Measurements from ENCODE around the gene TMEM14B. TPM values are rescaled to one million over a fixed set of nuclear protein-coding genes. Genes with fewer than 3 reads are reported as not detected.

Gene TMEM14B
- total RNA-seq (10 to 100 TPM; 48.6 to 93.8 (median 75.4) TPM), polyA plus RNA-seq (100 to 1,000 TPM; 157 to 257 TPM), total RNA-seq (17.0 reads per million, percentile 47 among the genes with 10 or more reads in this experiment)

DNA sequence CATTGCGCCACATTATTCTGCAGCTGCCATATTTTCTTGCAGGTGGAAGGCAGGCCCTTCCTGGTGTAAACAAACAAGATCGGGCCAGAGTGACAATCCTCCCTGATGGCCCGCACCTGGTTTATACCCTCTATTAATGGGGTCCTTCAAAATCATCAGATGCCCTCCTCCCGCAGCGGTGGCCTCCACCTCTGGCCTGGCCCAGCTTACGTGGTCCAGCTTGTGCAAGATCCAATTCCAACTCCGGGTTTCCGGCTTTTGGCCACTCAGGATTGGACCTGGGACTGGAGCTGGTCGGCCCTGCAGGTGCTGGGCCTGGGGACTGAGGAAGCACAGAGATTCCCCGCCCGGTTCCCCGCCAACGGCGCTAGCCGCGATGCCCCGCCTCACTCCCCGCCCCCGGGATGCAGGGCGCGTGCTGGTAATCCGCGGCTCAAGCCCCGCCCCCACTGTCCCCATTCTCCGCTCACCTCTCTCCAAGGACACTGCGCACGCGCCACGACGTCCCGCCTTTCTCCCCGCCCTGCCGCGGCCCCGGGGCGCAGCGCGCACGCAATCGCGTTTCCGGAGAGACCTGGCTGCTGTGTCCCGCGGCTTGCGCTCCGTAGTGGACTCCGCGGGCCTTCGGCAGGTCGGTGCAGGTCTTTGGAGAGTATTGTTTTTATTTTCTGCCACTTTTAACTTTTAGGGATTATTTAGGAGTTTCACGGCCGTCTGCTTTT, at the start of gene TMEM14B:
TSS of gene TMEM14B (plus strand) at position 555 of the 722 bp plus-strand sequence. CDS start 1,441 bp downstream, outside the sequence.
- H3K4me1 ChIP-seq (ENCODE audit: control insufficient read depth in 2 of 2, insufficient read depth in 2 of 2, low read length in 2 of 2) = peaks cover 12 to 37% of the 10 kb centered on the region in 2 donors
- POLR2A ChIA-PET = interaction anchor here (0.6 to 4.5 kb wide), 6 partner anchors 9 to 358 kb away, joined by 3 to 72 read pairs (median 5); partner anchors contain the start of genes C6orf52, PAK1IP1 and TMEM14C
- ATAC-seq = peak; percentile 99
- H3K4me3 ChIP-seq (ENCODE audit: low read length) = peak within 1 kb of the TSS; percentile 71
- Mint-ChIP-seq H3K27ac (peak within 1 kb of the TSS; percentile 82 to 99 (median 96)), H3K4me3 (peak within 1 kb of the TSS; percentile 85 to 98 (median 91)), H3K4me1 (peaks cover 24 to 67% (median 62%) of the 10 kb centered on the region in 7 donors), H3K36me3 (peaks cover 0 to 25% (median 10%) of the 10 kb centered on the region in 5 donors), H3K27me3 (no peaks in the 10 kb centered on the region), H3K9me3 (no peaks in the 10 kb centered on the region)
- intact Hi-C loops (cut with micrococcal nuclease) = loop anchor here (1.0 to 2.0 kb wide), 11 partner anchors 12 to 790 kb away; partner anchors contain the start of genes C6orf52 (in 2 of the 2), MAK (in 2 of the 2), PAK1IP1 (in 2 of the 2) and SMIM13 (in 2 of the 2)
- no peaks in the 10 kb centered on the region for H3K27me3 ChIP-seq (ENCODE audit: control insufficient read depth in 2 of 2, insufficient read depth in 2 of 2, low read length in 2 of 2)
- H3K36me3 ChIP-seq (ENCODE audit: control insufficient read depth in 2 of 3, insufficient read depth in 3 of 3, low read length in 3 of 3) = peaks cover 0 to 16% (median 7%) of the 10 kb centered on the region in 3 experiments
- CTCF ChIA-PET = interaction anchor here (0.6 to 1.2 kb wide), 2 partner anchors 12 to 269 kb away, joined by 3 to 4 read pairs; no protein-coding TSS in a partner anchor
- H3K9me3 ChIP-seq (ENCODE audit: control insufficient read depth in 2 of 3, low read length in 3 of 3) = no peaks in the 10 kb centered on the region
- peak; percentile 97 to 100 (median 99) for DNase-seq
- peak within 1 kb of the TSS; percentile 79 for H3K27ac ChIP-seq (ENCODE audit: low read depth, low read length)

DNA sequence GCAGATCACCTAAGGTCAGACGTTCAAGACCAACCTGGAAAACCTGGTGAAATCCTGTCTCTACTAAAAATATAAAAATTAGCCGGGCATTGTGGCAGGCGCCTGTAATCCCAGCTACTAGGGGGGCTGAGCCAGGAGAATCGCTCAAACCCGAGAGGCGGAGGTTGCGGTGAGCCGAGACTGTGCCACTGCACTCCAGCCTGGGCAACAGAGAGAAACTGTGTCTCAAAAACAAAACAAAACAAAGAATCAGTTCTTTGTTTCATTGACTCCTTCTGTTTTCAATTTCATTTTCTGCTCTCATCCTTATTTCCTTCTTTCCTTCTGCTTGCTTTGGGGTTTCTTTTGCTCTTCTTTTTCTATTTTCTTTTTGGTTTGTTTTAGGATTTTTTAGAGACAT, 33.6 kb upstream of the TMEM14B start:
- POLR2A ChIA-PET = interaction anchor here (0.7 kb wide), 1 partner anchor 60 kb away, joined by 5 read pairs; no protein-coding TSS in a partner anchor

DNA sequence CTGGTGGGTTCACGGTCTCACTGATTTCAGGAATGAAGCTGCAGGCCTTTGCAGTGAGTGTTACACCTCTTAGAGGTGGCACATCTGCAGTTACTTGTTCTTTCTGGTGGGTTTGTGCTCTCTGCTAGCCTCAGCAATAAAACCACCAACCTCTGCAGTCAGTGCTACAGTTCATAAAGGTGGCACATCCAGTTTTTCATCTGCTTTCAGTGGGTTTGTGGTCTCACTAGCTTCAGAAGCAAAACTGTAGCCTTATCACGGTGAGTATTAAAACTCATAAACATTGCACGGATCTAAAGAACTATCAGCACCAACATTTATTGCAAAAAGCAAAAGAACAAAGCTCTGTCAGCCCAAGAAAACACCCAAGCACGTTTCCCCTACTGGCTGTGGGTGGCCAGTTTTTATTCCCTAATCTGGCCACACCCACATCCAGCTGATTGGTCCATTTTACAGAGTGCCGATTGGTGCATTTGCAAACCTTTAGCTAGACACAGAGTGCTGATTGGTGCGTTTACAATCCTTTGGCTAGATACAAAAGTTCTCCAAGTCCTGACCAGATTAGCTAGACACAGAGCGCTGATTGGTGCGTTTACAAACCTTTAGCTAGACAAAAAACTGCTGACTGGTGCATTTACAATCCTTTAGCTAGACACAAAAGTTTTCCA, 28.2 kb upstream of the TMEM14B start:
- POLR2A ChIA-PET = interaction anchor here (0.6 to 6.4 kb wide), 6 partner anchors 9 to 617 kb away, joined by 3 to 72 read pairs (median 7); partner anchors contain the start of genes C6orf52, PAK1IP1 and TMEM14B

More for the DNA sequence above, 33.6 kb upstream of the TMEM14B start:
- Mint-ChIP-seq H3K4me3 (no peak overlapping the region), H3K9me3 (peaks cover 0 to 6% (median 0%) of the 10 kb centered on the region in 11 donors), H3K27ac (peak overlapping the region in 2 of 9 donors; percentile 47 to 68), H3K27me3 (no peaks in the 10 kb centered on the region), H3K36me3 (peaks cover 0 to 24% (median 3%) of the 10 kb centered on the region in 5 donors), H3K4me1 (peaks cover 0 to 20% (median 0%) of the 10 kb centered on the region in 7 donors)
- CTCF ChIA-PET = no interaction called here
- ATAC-seq (no peak), DNase-seq (no peak)
- Histone ChIP-seq H3K4me1 (ENCODE audit: control insufficient read depth in 2 of 2, insufficient read depth in 2 of 2, low read length in 2 of 2) (no peaks in the 10 kb centered on the region), H3K27ac (ENCODE audit: low read depth, low read length) (no peak overlapping the region), H3K4me3 (ENCODE audit: low read length) (no peak overlapping the region), H3K9me3 (ENCODE audit: control insufficient read depth in 2 of 3, low read length in 3 of 3) (peaks cover 0 to 3% (median 0%) of the 10 kb centered on the region in 3 experiments), H3K36me3 (ENCODE audit: control insufficient read depth in 2 of 3, insufficient read depth in 3 of 3, low read length in 3 of 3) (peaks cover 0 to 4% (median 3%) of the 10 kb centered on the region in 3 experiments), H3K27me3 (ENCODE audit: control insufficient read depth in 2 of 2, insufficient read depth in 2 of 2, low read length in 2 of 2) (no peaks in the 10 kb centered on the region)
- intact Hi-C loops (cut with micrococcal nuclease) = no loop called here

DNA sequence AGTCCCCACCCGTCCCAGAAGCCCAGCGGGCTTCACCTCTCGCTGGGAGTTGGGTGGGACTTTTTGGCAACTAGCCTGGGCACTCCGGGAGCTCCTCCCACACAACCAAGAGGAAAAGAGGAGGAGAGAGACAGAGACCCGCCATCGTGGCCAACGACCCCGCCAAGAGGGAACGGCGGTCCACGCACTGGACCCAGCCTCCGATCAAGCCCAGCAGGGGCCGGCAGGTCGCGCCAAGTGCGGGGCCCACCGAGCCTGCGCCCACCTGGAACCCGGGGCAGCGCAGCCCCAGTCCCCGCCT, 27.7 kb upstream of the TMEM14B start:
- Mint-ChIP-seq H3K27me3 (no peaks in the 10 kb centered on the region), H3K27ac (peak overlapping the region; percentile 38 to 97 (median 78)), H3K4me3 (peak overlapping the region; percentile 77 to 96 (median 90)), H3K36me3 (peaks cover 0 to 19% (median 0%) of the 10 kb centered on the region in 5 donors), H3K4me1 (peaks cover 13 to 56% (median 41%) of the 10 kb centered on the region in 7 donors), H3K9me3 (peaks cover 0 to 11% (median 0%) of the 10 kb centered on the region in 11 donors)
- Histone ChIP-seq H3K4me3 (ENCODE audit: low read length) (peak overlapping the region; percentile 61), H3K4me1 (ENCODE audit: control insufficient read depth in 2 of 2, insufficient read depth in 2 of 2, low read length in 2 of 2) (peaks cover 10 to 14% of the 10 kb centered on the region in 2 donors), H3K27ac (ENCODE audit: low read depth, low read length) (peak overlapping the region; percentile 73), H3K27me3 (ENCODE audit: control insufficient read depth in 2 of 2, insufficient read depth in 2 of 2, low read length in 2 of 2) (no peaks in the 10 kb centered on the region), H3K9me3 (ENCODE audit: control insufficient read depth in 2 of 3, low read length in 3 of 3) (peaks cover 0 to 3% (median 0%) of the 10 kb centered on the region in 3 experiments), H3K36me3 (ENCODE audit: control insufficient read depth in 2 of 3, insufficient read depth in 3 of 3, low read length in 3 of 3) (no peaks in the 10 kb centered on the region)
- ChIA-PET POLR2A (interaction anchor here (1.1 to 6.4 kb wide), 4 partner anchors 10 to 191 kb away, joined by 3 to 72 read pairs (median 28); partner anchors contain the start of genes C6orf52, PAK1IP1 and TMEM14B), CTCF (interaction anchor here (1.1 kb wide), 1 partner anchor 9 kb away, joined by 3 read pairs; no protein-coding TSS in a partner anchor)
- ATAC-seq (no peak), DNase-seq (peak in 1 of 9 donors; percentile 12)
- intact Hi-C loops (cut with micrococcal nuclease) = loop anchor here (1.0 to 10.0 kb wide), 2 partner anchors 192 to 315 kb away; no protein-coding TSS in a partner anchor

More for the DNA sequence above, 28.2 kb upstream of the TMEM14B start:
- DNase-seq (peak in 7 of 9 donors; percentile 21 to 71 (median 39)), ATAC-seq (peak; percentile 43)
- Histone ChIP-seq H3K4me1 (ENCODE audit: control insufficient read depth in 2 of 2, insufficient read depth in 2 of 2, low read length in 2 of 2) (peaks cover 10 to 11% of the 10 kb centered on the region in 2 donors), H3K27ac (ENCODE audit: low read depth, low read length) (no peak overlapping the region), H3K27me3 (ENCODE audit: control insufficient read depth in 2 of 2, insufficient read depth in 2 of 2, low read length in 2 of 2) (no peaks in the 10 kb centered on the region), H3K4me3 (ENCODE audit: low read length) (peak overlapping the region; percentile 61), H3K36me3 (ENCODE audit: control insufficient read depth in 2 of 3, insufficient read depth in 3 of 3, low read length in 3 of 3) (no peaks in the 10 kb centered on the region), H3K9me3 (ENCODE audit: control insufficient read depth in 2 of 3, low read length in 3 of 3) (peaks cover 0 to 3% (median 0%) of the 10 kb centered on the region in 3 experiments)
- Mint-ChIP-seq H3K4me1 (peaks cover 12 to 52% (median 36%) of the 10 kb centered on the region in 7 donors), H3K4me3 (peak overlapping the region; percentile 73 to 96 (median 87)), H3K27me3 (no peaks in the 10 kb centered on the region), H3K27ac (peak overlapping the region; percentile 38 to 97 (median 78)), H3K9me3 (peaks cover 0 to 11% (median 0%) of the 10 kb centered on the region in 11 donors), H3K36me3 (peaks cover 0 to 20% (median 0%) of the 10 kb centered on the region in 5 donors)
- intact Hi-C loops (cut with micrococcal nuclease) = loop anchor here in 1 of 2 donors (1.0 kb wide), 1 partner anchor 191 kb away; no protein-coding TSS in a partner anchor
- CTCF ChIA-PET = interaction anchor here (1.1 kb wide), 1 partner anchor 9 kb away, joined by 3 read pairs; no protein-coding TSS in a partner anchor

DNA sequence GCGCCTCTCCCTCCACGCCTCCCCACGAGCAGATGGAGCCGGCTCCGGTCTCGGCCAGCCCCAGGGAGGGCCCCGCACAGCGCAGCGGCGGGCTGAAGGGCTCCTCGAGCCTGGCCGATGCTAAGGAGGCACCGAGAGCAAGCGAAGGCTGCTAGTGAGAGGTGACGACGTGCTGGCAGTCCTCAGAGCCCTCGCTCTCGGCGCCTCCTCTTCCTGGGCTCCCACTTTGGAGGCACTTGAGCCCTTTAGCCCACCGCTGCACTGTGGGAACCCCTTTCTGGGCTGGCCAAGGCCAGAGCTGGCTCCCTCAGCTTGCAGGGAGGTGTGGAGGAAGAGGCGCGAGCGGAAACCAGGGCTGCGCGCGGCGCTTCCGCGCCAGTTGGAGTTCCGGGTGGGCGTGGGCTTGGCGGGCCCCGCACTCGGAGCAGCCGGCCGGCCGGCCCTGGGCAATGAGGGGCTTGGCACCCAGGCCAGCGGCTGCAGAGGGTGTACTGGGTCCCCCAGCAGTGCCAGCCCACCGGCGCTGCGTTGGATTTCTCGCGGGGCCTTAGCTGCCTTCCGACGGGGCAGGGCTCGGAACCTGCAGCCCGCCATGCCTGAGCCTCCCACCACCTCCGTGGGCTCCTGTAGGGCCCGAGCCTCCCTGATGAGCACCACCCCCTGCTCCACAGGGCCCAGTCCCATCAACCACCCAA, 27.2 kb upstream of the TMEM14B start:
- Mint-ChIP-seq H3K4me1 (peaks cover 17 to 61% (median 45%) of the 10 kb centered on the region in 7 donors), H3K27me3 (no peaks in the 10 kb centered on the region), H3K36me3 (peaks cover 0 to 19% (median 0%) of the 10 kb centered on the region in 5 donors), H3K27ac (peak overlapping the region in 8 of 9 donors; percentile 87 to 97 (median 94)), H3K9me3 (peaks cover 0 to 11% (median 0%) of the 10 kb centered on the region in 11 donors), H3K4me3 (peak overlapping the region; percentile 91 to 98 (median 96))
- H3K27me3 ChIP-seq (ENCODE audit: control insufficient read depth in 2 of 2, insufficient read depth in 2 of 2, low read length in 2 of 2) = no peaks in the 10 kb centered on the region
- peaks cover 10 to 14% of the 10 kb centered on the region in 2 donors for H3K4me1 ChIP-seq (ENCODE audit: control insufficient read depth in 2 of 2, insufficient read depth in 2 of 2, low read length in 2 of 2)
- peaks cover 0 to 3% (median 0%) of the 10 kb centered on the region in 3 experiments for H3K9me3 ChIP-seq (ENCODE audit: control insufficient read depth in 2 of 3, low read length in 3 of 3)
- ATAC-seq (peak; percentile 58), DNase-seq (peak; percentile 39 to 69 (median 64))
- ChIA-PET CTCF (interaction anchor here (0.6 to 1.1 kb wide), 2 partner anchors 8 to 10 kb away, joined by 3 read pairs; no protein-coding TSS in a partner anchor), POLR2A (interaction anchor here (0.6 to 6.4 kb wide), 8 partner anchors 10 to 191 kb away, joined by 3 to 72 read pairs (median 4); partner anchors contain the start of genes C6orf52, PAK1IP1 and TMEM14B)
- H3K36me3 ChIP-seq (ENCODE audit: control insufficient read depth in 2 of 3, insufficient read depth in 3 of 3, low read length in 3 of 3) = no peaks in the 10 kb centered on the region
- H3K27ac ChIP-seq (ENCODE audit: low read depth, low read length) = peak overlapping the region; percentile 73
- H3K4me3 ChIP-seq (ENCODE audit: low read length) = peak overlapping the region; percentile 61
- intact Hi-C loops (cut with micrococcal nuclease) = loop anchor here in 1 of 2 donors (10.0 kb wide), 1 partner anchor 316 kb away; no protein-coding TSS in a partner anchor
